SU-DHL-6 (cell line): ENCODE measurements around the gene SPEG.
A peak's percentile ranks its signal among the peaks of the same experiment; 100 is the strongest.

Experiments
- EZH2phosphoT487 ChIP-seq: fragments of 200-600 bp; sonication (generic), shearing (Covaris generic); conservative IDR thresholded peaks from 2 replicates; pipeline ENCODE4 v1.6.1; 2018; ENCODE audit warnings: mild to moderate bottlenecking, antibody characterized with exemption, low read length, moderate library complexity, mixed read lengths
- TF ChIP-seq, protein P1 (sequence below): fragments of 200-600 bp; sonication (generic); IDR thresholded peaks from one replicate; pipeline ENCODE4 v1.5.1; 2017; ENCODE audit warnings: antibody characterized with exemption, mild to moderate bottlenecking, low read length, moderate library complexity; ENCODE audit not compliant: insufficient read depth, poor library complexity, severe bottlenecking

DNA sequence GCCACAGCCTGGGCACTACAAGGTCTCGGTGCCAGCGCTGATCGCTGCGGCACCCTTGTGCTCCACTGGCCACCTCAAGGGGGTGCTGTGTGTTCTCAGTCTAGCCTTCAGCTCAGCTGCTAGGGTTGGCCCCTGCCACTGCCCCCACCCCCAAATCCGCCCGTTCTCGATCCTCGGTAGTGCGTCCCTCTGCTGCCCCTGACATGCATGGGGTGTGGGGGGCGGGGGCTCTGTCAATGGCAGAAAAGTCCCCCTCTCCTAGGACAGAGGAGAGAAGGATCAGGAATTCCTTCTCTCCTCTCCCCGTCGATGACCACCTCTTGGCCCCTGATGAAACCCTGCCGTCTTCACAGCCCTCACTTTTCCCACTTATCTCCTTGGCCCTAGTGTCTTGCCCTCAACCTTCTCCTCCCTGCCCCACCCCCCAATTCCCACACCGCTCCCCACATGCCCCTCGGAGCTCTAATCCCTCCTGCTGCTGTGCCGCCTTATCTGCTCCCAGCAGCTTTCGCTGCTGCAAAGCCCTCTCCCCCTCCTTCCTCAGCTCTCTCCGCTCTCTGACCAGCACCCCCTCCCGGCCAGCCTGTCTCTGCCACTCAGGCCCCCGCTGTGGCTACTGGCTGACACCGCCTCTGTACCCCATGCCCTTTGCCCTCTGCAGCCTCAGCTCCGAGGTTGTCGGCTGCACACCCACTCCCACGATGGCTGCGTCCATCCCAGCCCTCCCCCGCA, 75.3 kb downstream of the SPEG start:
- TF ChIP-seq, protein P1, sequence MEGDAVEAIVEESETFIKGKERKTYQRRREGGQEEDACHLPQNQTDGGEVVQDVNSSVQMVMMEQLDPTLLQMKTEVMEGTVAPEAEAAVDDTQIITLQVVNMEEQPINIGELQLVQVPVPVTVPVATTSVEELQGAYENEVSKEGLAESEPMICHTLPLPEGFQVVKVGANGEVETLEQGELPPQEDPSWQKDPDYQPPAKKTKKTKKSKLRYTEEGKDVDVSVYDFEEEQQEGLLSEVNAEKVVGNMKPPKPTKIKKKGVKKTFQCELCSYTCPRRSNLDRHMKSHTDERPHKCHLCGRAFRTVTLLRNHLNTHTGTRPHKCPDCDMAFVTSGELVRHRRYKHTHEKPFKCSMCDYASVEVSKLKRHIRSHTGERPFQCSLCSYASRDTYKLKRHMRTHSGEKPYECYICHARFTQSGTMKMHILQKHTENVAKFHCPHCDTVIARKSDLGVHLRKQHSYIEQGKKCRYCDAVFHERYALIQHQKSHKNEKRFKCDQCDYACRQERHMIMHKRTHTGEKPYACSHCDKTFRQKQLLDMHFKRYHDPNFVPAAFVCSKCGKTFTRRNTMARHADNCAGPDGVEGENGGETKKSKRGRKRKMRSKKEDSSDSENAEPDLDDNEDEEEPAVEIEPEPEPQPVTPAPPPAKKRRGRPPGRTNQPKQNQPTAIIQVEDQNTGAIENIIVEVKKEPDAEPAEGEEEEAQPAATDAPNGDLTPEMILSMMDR: peak; percentile 48
- no peak for TF ChIP-seq EZH2phosphoT487
